Calu3 (cell line): ENCODE results near the gene SRSF8. TPM values are rescaled to one million over a fixed set of nuclear protein-coding genes. Genes with fewer than 3 reads are reported as not detected.

Experiments used
- BruUV-seq: library from RNA; stranded (reverse); fragments of 400-500 nt; replicated peaks from 2 replicates; lab custom pipeline; 2021; lab: Mats Ljungman, UMichigan
- CTCF ChIA-PET: fragments of 300-600 bp; sonication (Branson Sonifier 250); formaldehyde crosslinking; loops from one replicate; lab custom pipeline; 2022; ENCODE audit warnings: antibody characterized with exemption; lab: Charles Lee
- DNase-seq: peaks from one replicate; pipeline ENCODE4 v3.0.0; 2022
- H3K27ac Mint-ChIP-seq: one replicate; pipeline ENCODE4 v1.8.0; 2022; ENCODE audit warnings: mixed read lengths; ENCODE audit not compliant: unreplicated experiment
- H3K27me3 Mint-ChIP-seq: one replicate; pipeline ENCODE4 v1.8.0; 2022; ENCODE audit warnings: mixed read lengths; ENCODE audit not compliant: unreplicated experiment
- H3K36me3 Mint-ChIP-seq: one replicate; pipeline ENCODE4 v1.8.0; 2022; ENCODE audit warnings: mild to moderate bottlenecking, moderate library complexity, mixed read lengths; ENCODE audit not compliant: insufficient read depth, unreplicated experiment
- H3K4me1 Mint-ChIP-seq: one replicate; pipeline ENCODE4 v1.8.0; 2022; ENCODE audit warnings: mild to moderate bottlenecking, low read depth, mixed read lengths; ENCODE audit not compliant: unreplicated experiment
- H3K4me3 Mint-ChIP-seq: one replicate; pipeline ENCODE4 v1.8.0; 2022; ENCODE audit warnings: mild to moderate bottlenecking, low read depth, moderate library complexity, mixed read lengths; ENCODE audit not compliant: unreplicated experiment
- H3K9me3 Mint-ChIP-seq: one replicate; pipeline ENCODE4 v1.8.0; 2022; ENCODE audit warnings: low read depth, mixed read lengths; ENCODE audit not compliant: unreplicated experiment
- CTCF ChIP-seq: fragments of 200-600 bp; IDR thresholded peaks from one replicate; pipeline ENCODE4 v1.8.0; 2022; ENCODE audit warnings: antibody characterized with exemption; ENCODE audit not compliant: unreplicated experiment
- intact Hi-C: fragments of 100-400 bp; cut with micrococcal nuclease; formaldehyde crosslinking; loops from one replicate; pipeline ENCODE4 v1.10.0; 2022; ENCODE audit not compliant: unreplicated experiment
- total RNA-seq: library from RNA; stranded (reverse); gene quantifications from 2 replicates; pipeline ENCODE4 v1.2.3, GENCODE V29; 2022

Gene SRSF8
- total RNA-seq, 1 experiment from 2014 or later: 27.8 TPM

DNA sequence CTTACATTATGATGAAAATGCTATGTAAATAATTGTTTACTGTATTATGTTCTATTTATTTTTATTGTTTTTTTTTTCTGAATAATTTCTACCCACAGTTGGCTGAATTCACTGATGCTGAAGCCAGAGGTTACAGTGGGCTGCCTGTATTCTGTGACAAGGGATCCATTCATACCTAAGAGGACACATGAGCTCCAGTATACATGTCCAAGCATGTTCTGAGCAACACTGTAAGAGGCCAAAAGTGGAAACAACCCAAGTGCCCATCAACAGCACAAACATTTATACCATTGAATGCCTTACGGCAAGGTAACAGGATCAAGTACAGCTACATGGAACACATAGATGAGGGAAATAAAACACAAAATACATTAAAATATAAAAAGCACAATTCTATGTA, 1.4 kb upstream of the SRSF8 start:
- TF ChIP-seq CTCF: no peak
- CTCF ChIA-PET: no interaction called here
- peaks cover 32% of the 10 kb centered on the region for H3K36me3 Mint-ChIP-seq
- H3K9me3 Mint-ChIP-seq: no peaks in the 10 kb centered on the region
- H3K27me3 Mint-ChIP-seq: peaks cover 8% of the 10 kb centered on the region
- no peak overlapping the region for H3K27ac Mint-ChIP-seq
- no peak for DNase-seq
- H3K4me1 Mint-ChIP-seq: peaks cover 2% of the 10 kb centered on the region
- intact Hi-C loops: loop anchor here (5.0 kb wide), 2 partner anchors 67 to 702 kb away; no protein-coding TSS in a partner anchor
- no TSS peak for BruUV-seq
- H3K4me3 Mint-ChIP-seq: no peak overlapping the region

GRCh38 chr11:95067039-95067840, 521 bp downstream of the SRSF8 start:
- BruUV-seq: no TSS peak
- intact Hi-C loops: loop anchor here (5.0 kb wide), 2 partner anchors 65 to 700 kb away; no protein-coding TSS in a partner anchor
- Mint-ChIP-seq H3K36me3 (peaks cover 38% of the 10 kb centered on the region), H3K4me1 (peaks cover 8% of the 10 kb centered on the region), H3K27me3 (no peaks in the 10 kb centered on the region), H3K27ac (peak overlapping the region; percentile 91), H3K4me3 (peak overlapping the region; percentile 96), H3K9me3 (no peaks in the 10 kb centered on the region)
- peak; percentile 42 for TF ChIP-seq CTCF
- peak; percentile 82 for DNase-seq
- CTCF ChIA-PET: interaction anchor here (0.6 to 2.8 kb wide), 12 partner anchors 8 to 648 kb away, joined by 3 to 11 read pairs (median 4); partner anchors contain the start of gene ENDOD1

DNA sequence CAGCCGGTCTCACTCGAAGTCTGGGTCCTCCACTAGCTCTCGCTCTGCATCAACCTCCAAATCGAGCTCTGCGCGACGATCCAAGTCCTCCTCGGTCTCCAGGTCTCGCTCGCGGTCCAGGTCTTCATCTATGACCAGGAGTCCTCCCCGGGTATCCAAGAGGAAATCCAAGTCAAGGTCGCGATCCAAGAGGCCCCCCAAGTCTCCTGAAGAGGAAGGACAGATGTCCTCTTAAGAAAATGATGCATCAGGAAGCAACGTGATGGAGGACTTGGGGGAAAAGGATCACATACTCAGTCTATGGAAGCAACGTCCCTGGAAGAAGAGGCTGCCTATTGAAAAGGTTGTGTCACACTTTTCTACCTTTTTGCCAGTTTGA, 1.1 kb downstream of the SRSF8 start:
- CTCF ChIA-PET: interaction anchor here (0.8 to 2.8 kb wide), 10 partner anchors 8 to 647 kb away, joined by 3 to 11 read pairs (median 4); partner anchors contain the start of gene ENDOD1
- H3K27me3 Mint-ChIP-seq: no peaks in the 10 kb centered on the region
- DNase-seq: no peak
- intact Hi-C loops: loop anchor here (1.0 to 5.0 kb wide), 5 partner anchors 23 to 699 kb away; partner anchors contain the start of genes CWC15 and KDM4D
- H3K27ac Mint-ChIP-seq: peak overlapping the region; percentile 91
- peaks cover 38% of the 10 kb centered on the region for H3K36me3 Mint-ChIP-seq
- peaks cover 8% of the 10 kb centered on the region for H3K4me1 Mint-ChIP-seq
- no peak for TF ChIP-seq CTCF
- BruUV-seq: no TSS peak
- H3K9me3 Mint-ChIP-seq: no peaks in the 10 kb centered on the region
- peak overlapping the region; percentile 96 for H3K4me3 Mint-ChIP-seq

DNA sequence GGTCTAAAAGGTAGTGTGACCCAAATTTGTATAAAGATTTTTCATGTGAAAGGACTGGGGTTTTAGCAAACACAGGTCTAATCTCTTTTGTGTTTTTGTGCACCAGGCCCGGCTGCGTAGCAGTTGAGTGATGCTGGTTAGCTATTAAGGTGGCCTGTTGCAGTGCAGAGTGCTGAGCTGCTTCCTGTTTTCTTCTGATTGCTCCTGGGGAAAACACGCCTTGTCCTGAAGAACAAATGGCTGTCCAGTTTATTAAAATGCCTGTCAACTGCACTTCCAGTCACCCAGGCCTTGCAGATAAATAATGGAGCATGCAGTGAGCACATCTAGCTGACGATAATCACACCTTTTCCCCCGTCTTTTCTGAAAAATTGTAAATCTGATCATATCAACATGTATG, 1.8 kb downstream of the SRSF8 start:
- no peak for TF ChIP-seq CTCF
- intact Hi-C loops: loop anchor here (1.0 to 5.0 kb wide), 5 partner anchors 22 to 699 kb away; partner anchors contain the start of genes CWC15 and KDM4D

More for the DNA sequence above, 1.8 kb downstream of the SRSF8 start:
- H3K9me3 Mint-ChIP-seq: no peaks in the 10 kb centered on the region
- peaks cover 11% of the 10 kb centered on the region for H3K4me1 Mint-ChIP-seq
- peak overlapping the region; percentile 42 for H3K27ac Mint-ChIP-seq
- peaks cover 38% of the 10 kb centered on the region for H3K36me3 Mint-ChIP-seq
- H3K27me3 Mint-ChIP-seq: no peaks in the 10 kb centered on the region
- DNase-seq: peak; percentile 69
- peak overlapping the region; percentile 96 for H3K4me3 Mint-ChIP-seq
- no TSS peak for BruUV-seq
- CTCF ChIA-PET: interaction anchor here (0.8 to 2.8 kb wide), 10 partner anchors 12 to 96 kb away, joined by 3 to 11 read pairs (median 4); partner anchors contain the start of gene ENDOD1
